HepG2 (cell line): ENCODE measurements around the gene ADAMTS17. TPM values are rescaled to one million over a fixed set of nuclear protein-coding genes. Genes with fewer than 3 reads are reported as not detected.

Experiments
- ATAC-seq: fragments of 200-7000 bp; cut with Tn5 transposase; 3 replicates; pipeline ENCODE4 v1.9.1; 2020; ENCODE audit warnings: mild to moderate bottlenecking, moderate library complexity
- BruUV-seq: library from RNA; stranded (reverse); fragments of 400-500 nt; replicated peaks from 2 replicates; lab custom pipeline; 2021; lab: Mats Ljungman, UMichigan
- CTCF ChIA-PET: fragments of 300-600 bp; formaldehyde crosslinking; extraction: SDS; loops from one replicate; lab custom pipeline; 2021; ENCODE audit warnings: low total read pairs, inconsistent platforms, low intra/inter-chr PET ratio; lab: Yijun Ruan, JAX
- POLR2A ChIA-PET: fragments of 350-600 bp; sonication (Branson Sonifier 250); formaldehyde crosslinking; loops from one replicate; lab custom pipeline; 2020; ENCODE audit warnings: antibody characterized with exemption, inconsistent platforms; lab: Yijun Ruan, JAX
- DNase-seq: peaks from one replicate; pipeline ENCODE4 v3.0.0-alpha.2; 2015; ENCODE audit warnings: low spot score
- FAIRE-seq: peaks from 3 replicates; lab custom pipeline; 2011; peaks lifted over from hg19 to GRCh38; lab: Jason Lieb, UNC
- H2AFZ ChIP-seq: one replicate; pipeline ENCODE4 v1.6.1; 2011; ENCODE audit warnings: low read length, inconsistent platforms
- H3K27ac ChIP-seq: fragments of 300-600 bp; 3 replicates; pipeline ENCODE4 v1.8.0; 2011; ENCODE audit warnings: mixed run types, mild to moderate bottlenecking, mixed read lengths, low read length, inconsistent platforms; ENCODE audit not compliant: insufficient read depth; ENCODE audit errors: extremely low read length
- H3K27me3 ChIP-seq, 2 experiments: fragments of 200-600 bp in 1 of 2; 2 replicates in 1 of 2; 3 replicates in 1 of 2; pipeline versions ENCODE4 v1.6.0 to v1.8.0; 2011; ENCODE audit warnings: low read length in 2 of 2, mild to moderate bottlenecking in 2 of 2, moderate library complexity in 2 of 2, inconsistent platforms in 1 of 2; ENCODE audit not compliant: insufficient read depth in 2 of 2, control insufficient read depth in 1 of 2
- H3K36me3 ChIP-seq, 2 experiments: fragments of 200-600 bp in 1 of 2; replicated peaks in 1 of 2; 2 replicates in 1 of 2; 3 replicates in 1 of 2; pipeline versions ENCODE4 v1.5.1 to v1.8.0; 2011; ENCODE audit warnings: low read length in 2 of 2, inconsistent platforms in 1 of 2; ENCODE audit not compliant: insufficient read depth in 2 of 2, control insufficient read depth in 1 of 2
- H3K4me1 ChIP-seq: 2 replicates; pipeline ENCODE4 v1.5.1; 2012; ENCODE audit warnings: low read length, inconsistent platforms; ENCODE audit not compliant: insufficient read depth
- H3K4me2 ChIP-seq: 2 replicates; pipeline ENCODE4 v1.6.0; 2011; ENCODE audit warnings: low read depth, low read length, inconsistent platforms
- H3K4me3 ChIP-seq, 3 experiments: fragments of 200-600 bp in 1 of 3; sonication (generic), shearing (Covaris generic) in 1 of 3; replicated peaks in 1 of 3; 2 replicates each; pipeline ENCODE4 v1.5.1; 2011 to 2016; ENCODE audit warnings: low read length in 3 of 3, inconsistent platforms in 2 of 3, low read depth in 2 of 3, mild to moderate bottlenecking in 2 of 3, control low read depth in 1 of 3, mixed read lengths in 1 of 3; ENCODE audit not compliant: insufficient read depth in 1 of 3
- H3K79me2 ChIP-seq: one replicate; pipeline ENCODE4 v1.6.1; 2011; ENCODE audit warnings: low read length, inconsistent platforms; ENCODE audit not compliant: insufficient read depth
- H3K9ac ChIP-seq: 2 replicates; pipeline ENCODE4 v1.6.0; 2011; ENCODE audit warnings: mild to moderate bottlenecking, low read depth, low read length, inconsistent platforms; ENCODE audit not compliant: insufficient read depth
- H3K9me3 ChIP-seq: 2 replicates; pipeline ENCODE4 v1.5.1; 2012; ENCODE audit warnings: mild to moderate bottlenecking, low read length
- H4K20me1 ChIP-seq: 2 replicates; pipeline ENCODE4 v1.6.0; 2011; ENCODE audit warnings: inconsistent platforms, mild to moderate bottlenecking, low read length, moderate library complexity; ENCODE audit not compliant: insufficient read depth
- CBX5 ChIP-seq: sonication (generic); formaldehyde crosslinking; IDR thresholded peaks from 2 replicates; pipeline ENCODE4 v1.4.0; 2020; ENCODE audit warnings: missing genetic modification reagents, borderline replicate concordance
- EHMT2 ChIP-seq: fragments of 200-600 bp; sonication (generic); IDR thresholded peaks from 2 replicates; pipeline ENCODE4 v1.7.0; 2017; ENCODE audit warnings: antibody characterized with exemption, low read depth, low read length, borderline replicate concordance
- ELF3 ChIP-seq: IDR thresholded peaks from 2 replicates; pipeline ENCODE4 v1.6.1; 2016; ENCODE audit warnings: missing genetic modification reagents, missing compliant biosample characterization
- GZF1 ChIP-seq: sonication (generic); formaldehyde crosslinking; IDR thresholded peaks from 2 replicates; pipeline ENCODE4 v1.5.1; 2020; ENCODE audit warnings: mild to moderate bottlenecking, missing genetic modification reagents
- JUND ChIP-seq: sonication (generic); formaldehyde crosslinking; IDR thresholded peaks from 2 replicates; pipeline ENCODE4 v1.8.0; 2022; ENCODE audit warnings: mild to moderate bottlenecking, missing genetic modification reagents
- POLR2G ChIP-seq: fragments of 200-400 bp; formaldehyde crosslinking; IDR thresholded peaks from 2 replicates; pipeline ENCODE4 v1.6.1; 2018; ENCODE audit warnings: mild to moderate bottlenecking, low read depth, low read length, moderate library complexity
- RARA ChIP-seq: IDR thresholded peaks from 2 replicates; pipeline ENCODE4 v1.6.1; 2016; ENCODE audit warnings: missing genetic modification reagents, missing compliant biosample characterization
- ZKSCAN1 ChIP-seq: fragments of 150-350 bp; IDR thresholded peaks from 2 replicates; pipeline ENCODE4 v1.6.1; 2014; ENCODE audit warnings: low read length
- ZNF235 ChIP-seq: sonication (generic); formaldehyde crosslinking; IDR thresholded peaks from 2 replicates; pipeline ENCODE4 v1.8.1; 2023; ENCODE audit warnings: mild to moderate bottlenecking, missing genetic modification reagents, borderline replicate concordance
- ZNF549 ChIP-seq: sonication (generic); formaldehyde crosslinking; IDR thresholded peaks from 2 replicates; pipeline ENCODE4 v1.5.0; 2020; ENCODE audit warnings: missing genetic modification reagents
- ZNF552 ChIP-seq: sonication (generic); formaldehyde crosslinking; IDR thresholded peaks from 2 replicates; pipeline ENCODE4 v1.9.0; 2022; ENCODE audit warnings: missing genetic modification reagents, mild to moderate bottlenecking, borderline replicate concordance
- ZNF607 ChIP-seq: sonication (generic); formaldehyde crosslinking; IDR thresholded peaks from 2 replicates; pipeline ENCODE4 v1.5.1; 2020; ENCODE audit warnings: missing genetic modification reagents, mild to moderate bottlenecking, borderline replicate concordance
- ZNF766 ChIP-seq: sonication (generic); formaldehyde crosslinking; IDR thresholded peaks from 2 replicates; pipeline ENCODE4 v1.5.0; 2020; ENCODE audit warnings: missing genetic modification reagents, borderline replicate concordance
- WGBS: methylation state at CpG from one replicate; pipeline ENCODE4 v1.1.6; 2017; ENCODE audit warnings: low lambda C conversion rate; 5-methylcytosine and 5-hydroxymethylcytosine counted together
- in situ Hi-C: cut with HindIII; loops from 2 replicates; pipeline ENCODE4 v1.10.0; 2017; ENCODE audit warnings: low pct_unique_long_range_greater_than_20kb; ENCODE audit not compliant: extremely low pct_ligation_motif_present
- intact Hi-C: fragments of 100-400 bp; cut with micrococcal nuclease; formaldehyde crosslinking; loops from one replicate; pipeline ENCODE4 v1.10.0; 2022; ENCODE audit not compliant: unreplicated experiment
- polyA plus RNA-seq, 8 experiments: library from polyadenylated mRNA; depleted of rRNA in 3 of 8; stranded (reverse) in 7 of 8; unstranded in 1 of 8; fragments of >200 nt; fragmentation: Illumina TruSeq in 4 of 8; extraction: Trizol in 4 of 8; gene quantifications; 2 replicates each; pipeline versions ENCODE4 v1.2.1 to v1.2.3, GENCODE V29; 2011 to 2016; ENCODE audit warnings: low read depth in 4 of 8, missing spikeins in 1 of 8, mixed read lengths in 1 of 8; ENCODE audit not compliant: insufficient read depth in 1 of 8
- total RNA-seq, 5 experiments: library from RNA; depleted of rRNA; stranded (reverse); fragments of >200 nt; fragmentation: Illumina TruSeq; extraction: Trizol; gene quantifications; 2 replicates each; pipeline ENCODE4 v1.2.3, GENCODE V29; 2016; ENCODE audit warnings: low read depth in 1 of 5
- TF ChIP-seq, protein P1 (sequence below): sonication (generic); formaldehyde crosslinking; IDR thresholded peaks from 2 replicates; pipeline ENCODE4 v1.5.0; 2020; ENCODE audit warnings: missing genetic modification reagents, mild to moderate bottlenecking, borderline replicate concordance
- TF ChIP-seq, protein P2 (sequence below): sonication (generic); formaldehyde crosslinking; conservative IDR thresholded peaks from 2 replicates; pipeline ENCODE4 v1.4.0; 2020; ENCODE audit warnings: missing genetic modification reagents

The ADAMTS17 gene
- total and polyA plus RNA-seq, 2 of the 13 experiments (the other 11 are each of a cell fraction or from before 2014, with no cell fraction given), result 0.02 to 0.04 TPM

GRCh38 chr15:100002086-100002620, 339.6 kb downstream of the ADAMTS17 start (continued):
- TF ChIP-seq EHMT2, result no peak
- TF ChIP-seq RARA, result no peak
- no peak for TF ChIP-seq ELF3 (CRISPR knock-in tag)
- no peak for TF ChIP-seq POLR2G
- no peak for TF ChIP-seq ZNF552 (CRISPR knock-in tag)
- TF ChIP-seq ZKSCAN1, result no peak
- no peak for TF ChIP-seq ZNF549 (CRISPR knock-in tag)

DNA sequence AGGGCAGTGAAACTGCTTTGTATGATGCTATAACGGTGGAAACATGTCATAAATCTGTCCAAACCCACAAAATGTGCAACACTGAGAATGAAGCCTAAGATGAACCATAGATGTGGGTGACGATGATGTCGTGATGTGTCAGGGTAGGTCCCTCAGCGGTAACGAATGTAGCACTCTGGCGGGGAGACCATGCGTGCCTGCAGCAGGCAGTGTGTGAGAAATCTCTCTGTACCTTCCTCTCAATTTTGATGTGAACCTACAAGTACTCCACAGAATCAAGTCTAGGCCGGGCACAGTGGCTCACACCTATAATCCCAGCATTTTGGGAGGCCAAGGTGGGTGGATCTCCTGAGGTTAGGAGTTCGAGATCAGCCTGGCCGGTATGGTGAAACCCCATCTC, 340.4 kb downstream of the ADAMTS17 start:
- in situ Hi-C loops (no loop called here), intact Hi-C loops (no loop called here)
- no TSS peak for BruUV-seq
- H2AFZ ChIP-seq, result no peak overlapping the region
- H3K9ac ChIP-seq, result no peak overlapping the region
- no peaks in the 10 kb centered on the region for H3K4me1 ChIP-seq
- H3K36me3 ChIP-seq, result no peaks in the 10 kb centered on the region
- no peak for ATAC-seq
- TF ChIP-seq ZNF607 (no peak), CBX5 (CRISPR knock-in tag) (no peak), ZNF766 (CRISPR knock-in tag) (no peak), JUND (CRISPR knock-in tag) (no peak), GZF1 (no peak), ZNF235 (CRISPR knock-in tag) (no peak)
- TF ChIP-seq, protein P1, sequence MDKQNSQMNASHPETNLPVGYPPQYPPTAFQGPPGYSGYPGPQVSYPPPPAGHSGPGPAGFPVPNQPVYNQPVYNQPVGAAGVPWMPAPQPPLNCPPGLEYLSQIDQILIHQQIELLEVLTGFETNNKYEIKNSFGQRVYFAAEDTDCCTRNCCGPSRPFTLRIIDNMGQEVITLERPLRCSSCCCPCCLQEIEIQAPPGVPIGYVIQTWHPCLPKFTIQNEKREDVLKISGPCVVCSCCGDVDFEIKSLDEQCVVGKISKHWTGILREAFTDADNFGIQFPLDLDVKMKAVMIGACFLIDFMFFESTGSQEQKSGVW, result no peak
- TF ChIP-seq, protein P2, sequence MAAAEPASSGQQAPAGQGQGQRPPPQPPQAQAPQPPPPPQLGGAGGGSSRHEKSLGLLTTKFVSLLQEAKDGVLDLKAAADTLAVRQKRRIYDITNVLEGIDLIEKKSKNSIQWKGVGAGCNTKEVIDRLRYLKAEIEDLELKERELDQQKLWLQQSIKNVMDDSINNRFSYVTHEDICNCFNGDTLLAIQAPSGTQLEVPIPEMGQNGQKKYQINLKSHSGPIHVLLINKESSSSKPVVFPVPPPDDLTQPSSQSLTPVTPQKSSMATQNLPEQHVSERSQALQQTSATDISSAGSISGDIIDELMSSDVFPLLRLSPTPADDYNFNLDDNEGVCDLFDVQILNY (CRISPR knock-in tag), result no peak
- H4K20me1 ChIP-seq, result no peaks in the 10 kb centered on the region
- no peak overlapping the region for H3K4me2 ChIP-seq
- H3K27me3 ChIP-seq, result no peaks in the 10 kb centered on the region
- CTCF ChIA-PET, result no interaction called here
- no peak for DNase-seq
- H3K79me2 ChIP-seq, result no peaks in the 10 kb centered on the region
- no peak overlapping the region for H3K27ac ChIP-seq
- no peaks in the 10 kb centered on the region for H3K9me3 ChIP-seq
- WGBS, result 61% methylated on average over 9 of the region's 10 CpGs
- H3K4me3 ChIP-seq, result no peak overlapping the region
- POLR2A ChIA-PET, result no interaction called here
- FAIRE-seq, result no peak
